HG03135 (cell line): ENCODE data around the gene RAD23A.
"Not testable (repeated sequence)": the region's sequence is repeated elsewhere in the genome, so short reads cannot be mapped to it uniquely, and the experiment has no call there.

Source experiments
- ATAC-seq: cut with Tn5 transposase; IDR thresholded peaks from one replicate; pipeline ENCODE4 v1.9.1; 2021; ENCODE audit warnings: mild to moderate bottlenecking, moderate library complexity; ENCODE audit not compliant: unreplicated experiment

RAD23A gene

GRCh38 chr19:12954612-12954962, 8.9 kb downstream of the RAD23A start:
- ATAC-seq = no peak

DNA sequence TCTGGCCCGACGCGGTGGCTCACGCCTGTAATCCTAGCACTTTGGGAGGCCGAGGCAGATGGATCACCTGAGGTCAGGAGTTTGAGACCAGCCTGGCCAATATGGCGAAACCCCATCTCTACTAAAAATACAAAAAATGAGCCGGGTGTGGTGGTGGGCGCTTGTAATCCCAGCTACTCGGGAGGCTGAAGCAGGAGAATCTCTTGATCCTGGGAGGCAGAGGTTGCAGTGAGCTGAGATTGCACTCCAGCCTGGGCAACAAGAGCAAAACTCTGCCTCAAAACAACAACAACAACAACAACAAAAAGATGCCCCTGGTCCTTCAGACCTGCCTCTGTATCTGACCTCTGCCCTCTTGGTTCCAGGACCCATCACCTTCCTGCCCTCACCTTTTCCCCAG, 9.9 kb downstream of the RAD23A start:
- ATAC-seq = not testable (repeated sequence)

DNA sequence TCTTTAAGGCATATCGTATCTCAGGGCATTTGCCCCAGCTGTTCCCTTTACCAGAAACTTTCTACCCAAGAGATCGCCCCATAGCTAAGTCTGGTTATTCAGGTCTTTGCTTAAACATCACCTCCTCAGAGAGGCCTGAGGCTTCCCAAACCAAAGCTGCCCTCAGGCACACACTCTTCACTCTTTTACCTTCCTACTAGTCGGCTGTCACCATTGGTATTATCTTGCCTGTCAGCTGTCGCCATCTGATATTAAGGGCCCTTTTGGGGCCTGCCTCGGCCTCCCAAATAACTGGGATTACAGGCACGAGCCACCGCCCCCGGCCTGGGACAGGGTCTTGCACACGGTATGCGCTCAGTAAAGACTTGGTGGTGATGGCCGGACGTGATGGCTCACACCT, 10.3 kb downstream of the RAD23A start:
- no peak for ATAC-seq

DNA sequence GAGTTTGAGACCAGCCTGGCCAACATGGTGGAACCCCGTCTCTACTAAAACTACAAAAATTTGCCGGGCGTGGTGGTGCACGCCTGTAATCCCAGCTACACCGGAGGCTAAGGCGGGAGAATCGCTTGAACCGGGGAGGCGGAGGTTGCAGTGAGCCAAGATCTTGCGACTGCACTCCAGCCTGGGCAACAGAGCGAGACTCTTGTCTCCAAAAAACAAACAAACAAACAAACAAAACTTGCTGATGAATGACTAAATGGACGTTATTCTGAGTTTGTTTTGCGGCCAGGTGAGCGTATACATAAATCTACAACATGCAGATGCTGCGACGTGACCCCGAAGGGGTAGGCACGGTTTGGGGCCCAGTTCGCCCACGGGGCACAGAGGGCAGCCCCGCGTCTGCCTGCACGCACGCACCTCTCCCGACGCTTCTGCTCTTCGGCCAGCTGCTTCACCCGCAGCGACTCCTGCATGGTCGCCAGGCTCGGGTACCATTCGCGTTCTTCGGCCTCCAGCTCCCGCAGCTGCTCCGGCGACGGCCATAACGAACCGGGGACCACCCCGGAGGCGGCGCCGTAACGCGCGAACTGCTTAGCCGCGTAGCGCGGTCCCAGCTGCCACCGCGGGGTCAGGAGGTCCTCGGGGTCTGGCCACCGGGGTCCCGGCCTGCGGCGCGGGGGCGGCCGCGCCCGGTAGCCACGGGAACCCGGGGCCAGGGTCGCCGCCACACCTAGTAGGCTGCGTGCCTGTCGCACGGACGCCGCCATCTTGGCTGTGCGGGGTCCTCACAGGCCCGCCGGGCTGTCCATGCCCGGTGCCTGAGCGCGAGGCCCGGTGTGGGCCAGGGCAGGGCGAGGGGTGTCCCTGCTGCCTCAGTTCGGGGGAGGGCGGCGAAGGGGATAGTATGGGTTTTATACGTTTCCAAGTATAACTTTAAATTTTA, 11.1 kb downstream of the RAD23A start, which contains the start of gene GADD45GIP1:
GADD45GIP1 (minus strand) TSS at position 778 of the 943 bp plus-strand sequence; CDS start at position 767, 11 bp downstream.
- peak; percentile 76 for ATAC-seq

GRCh38 chr19:12957389-12957952, 11.8 kb downstream of the RAD23A start:
- ATAC-seq = peak; percentile 11

GRCh38 chr19:12959481-12959880, 13.8 kb downstream of the RAD23A start:
- no peak for ATAC-seq

DNA sequence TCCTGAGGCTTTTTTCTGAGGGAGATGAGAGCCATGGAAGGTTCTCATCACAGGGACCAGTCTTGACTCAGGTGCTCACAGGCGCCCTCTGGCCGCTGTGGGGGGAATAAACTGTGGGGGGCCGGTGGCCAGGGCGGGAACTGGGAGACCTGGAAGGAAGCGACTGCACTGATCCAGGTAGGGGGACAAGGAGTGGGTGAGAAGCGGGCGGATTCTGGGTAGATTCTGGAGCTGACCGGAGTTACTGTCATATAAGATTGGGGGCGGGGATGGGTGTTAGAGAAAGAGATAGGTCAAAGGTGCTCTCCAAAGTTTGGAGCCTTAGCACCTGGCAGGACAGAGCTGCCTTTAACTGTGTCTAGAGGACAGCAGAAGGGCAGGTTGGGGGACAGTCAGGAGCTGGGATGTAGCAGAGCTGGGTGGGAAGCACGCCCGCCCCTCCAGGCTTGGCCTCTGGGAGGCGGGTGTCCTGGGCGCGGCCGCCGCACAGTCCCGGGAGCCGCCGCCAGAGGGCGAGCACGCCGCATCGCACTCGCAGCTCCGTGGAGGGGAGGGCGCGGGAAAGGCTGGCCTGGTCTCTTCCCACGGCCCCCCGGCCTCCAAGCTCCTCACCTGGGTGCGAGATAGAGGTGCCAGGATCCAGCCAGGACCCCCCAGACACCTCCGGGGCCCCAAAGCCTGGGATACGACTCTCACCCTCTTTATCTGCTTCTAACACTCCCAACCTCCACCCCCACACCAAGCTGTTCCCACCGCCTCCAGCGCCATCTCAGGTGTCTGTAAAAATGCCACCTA, 19.6 kb downstream of the RAD23A start:
- ATAC-seq = no peak

DNA sequence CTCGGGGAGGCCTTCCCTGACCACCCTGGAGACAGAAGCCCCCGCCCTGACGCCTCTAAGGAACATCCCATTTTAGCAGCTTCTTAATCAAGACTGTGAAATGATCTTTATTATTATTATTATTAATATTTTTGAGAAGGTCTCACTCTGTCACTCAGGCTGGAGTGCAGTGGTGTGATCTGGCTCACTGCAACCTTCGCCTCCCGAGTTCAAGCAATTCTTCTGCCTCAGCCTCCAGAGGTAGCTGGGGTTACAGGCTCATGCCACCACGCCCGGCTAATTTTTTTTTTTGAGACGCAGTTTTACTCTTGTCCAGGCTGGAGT, 20.1 kb downstream of the RAD23A start:
- no peak for ATAC-seq

GRCh38 chr19:12967907-12968306, 22.2 kb downstream of the RAD23A start:
- no peak for ATAC-seq

DNA sequence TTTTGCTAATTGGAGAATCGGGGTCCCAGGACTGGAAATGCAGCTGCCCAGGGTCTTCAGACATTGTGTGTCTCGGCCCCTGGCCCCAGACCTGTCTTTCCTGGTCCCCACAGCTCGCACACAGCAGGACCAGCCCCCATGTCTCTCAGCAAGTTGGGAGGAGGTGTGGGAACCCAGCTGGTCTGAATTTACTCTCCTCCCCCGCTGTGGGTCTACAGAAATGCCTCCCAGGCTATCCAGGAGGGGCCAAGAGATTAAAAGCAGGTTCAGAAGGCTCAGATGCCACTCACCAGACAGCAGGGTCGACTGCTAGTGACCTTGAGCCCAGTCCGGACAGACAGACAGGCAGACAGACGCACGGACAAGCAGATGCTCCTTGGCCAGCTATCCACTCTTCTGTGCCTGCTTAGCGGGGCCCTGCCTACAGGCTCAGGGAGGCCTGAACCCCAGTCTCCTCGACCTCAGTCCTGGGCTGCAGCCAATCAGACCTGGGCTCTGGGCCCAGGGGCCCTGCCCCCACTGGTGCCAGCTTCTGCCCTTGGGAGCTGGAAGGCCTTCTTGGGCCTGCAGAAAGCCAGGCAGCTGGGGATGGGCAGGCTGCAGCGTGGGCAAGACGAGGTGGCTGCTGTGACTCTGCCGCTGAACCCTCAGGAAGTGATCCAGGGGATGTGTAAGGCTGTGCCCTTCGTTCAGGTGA, 23.8 kb downstream of the RAD23A start, which contains the start of gene DAND5:
DAND5 (plus strand) TSS at position 285 of the 697 bp plus-strand sequence; CDS start at position 370, 85 bp downstream.
- no peak for ATAC-seq

DNA sequence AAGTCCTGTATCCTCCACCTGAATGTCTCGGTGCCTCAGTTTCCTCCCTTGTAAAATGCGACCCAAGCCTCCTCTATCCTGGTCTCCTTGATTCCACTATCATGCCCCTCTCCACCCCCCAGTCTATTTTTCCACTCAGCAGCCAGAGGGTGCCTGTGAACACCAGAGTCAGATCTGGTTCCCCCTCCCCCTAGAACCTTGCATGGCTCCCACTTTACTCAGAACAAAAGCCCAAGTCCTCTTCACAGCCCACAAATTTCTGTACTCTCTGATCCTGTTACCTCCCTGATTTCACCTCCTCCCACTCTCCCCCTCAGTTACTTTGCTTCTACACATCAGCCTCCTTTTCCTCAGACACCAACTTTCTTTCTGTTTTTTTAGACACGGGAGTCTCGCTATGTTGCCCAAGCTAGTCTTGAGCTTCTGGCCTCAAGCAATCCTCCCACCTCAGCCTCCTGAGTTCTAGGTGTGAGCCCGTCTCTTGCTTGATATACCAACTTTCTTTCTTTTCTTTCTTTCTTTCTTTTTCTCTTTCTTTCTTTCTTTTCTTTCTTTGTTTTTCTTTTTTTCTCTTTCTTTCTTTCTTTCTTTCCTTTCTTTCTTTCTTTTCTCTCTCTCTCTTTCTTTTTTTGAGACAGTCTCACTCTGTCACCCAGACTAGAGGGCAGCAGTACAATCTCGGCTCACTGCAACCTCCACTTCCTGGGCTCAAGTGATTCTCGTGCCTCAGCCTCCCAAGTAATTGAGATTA, 24.6 kb downstream of the RAD23A start:
- no peak for ATAC-seq

DNA sequence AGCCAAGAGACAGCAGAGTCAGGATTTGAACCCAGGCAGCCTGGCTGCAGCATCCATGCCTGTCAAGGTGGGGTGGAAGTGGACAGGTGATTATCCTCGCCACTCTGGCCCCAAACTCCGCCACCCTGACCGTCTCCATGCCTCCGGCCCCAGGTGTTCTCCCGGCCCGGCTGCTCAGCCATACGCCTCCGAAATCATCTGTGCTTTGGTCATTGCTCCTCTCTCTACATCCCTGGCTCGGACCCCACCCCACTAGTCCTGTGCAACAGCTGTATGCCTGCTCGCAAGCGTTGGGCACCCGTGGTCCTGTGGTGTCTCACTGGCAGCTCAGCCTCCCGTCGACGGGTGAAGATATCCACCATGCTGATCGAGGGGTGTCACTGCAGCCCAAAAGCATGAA, 27.6 kb downstream of the RAD23A start:
- no peak for ATAC-seq

- ATAC-seq = no peak
Observed at GRCh38 chr19:12974301-12975220, 28.9 kb downstream of the RAD23A start.

DNA sequence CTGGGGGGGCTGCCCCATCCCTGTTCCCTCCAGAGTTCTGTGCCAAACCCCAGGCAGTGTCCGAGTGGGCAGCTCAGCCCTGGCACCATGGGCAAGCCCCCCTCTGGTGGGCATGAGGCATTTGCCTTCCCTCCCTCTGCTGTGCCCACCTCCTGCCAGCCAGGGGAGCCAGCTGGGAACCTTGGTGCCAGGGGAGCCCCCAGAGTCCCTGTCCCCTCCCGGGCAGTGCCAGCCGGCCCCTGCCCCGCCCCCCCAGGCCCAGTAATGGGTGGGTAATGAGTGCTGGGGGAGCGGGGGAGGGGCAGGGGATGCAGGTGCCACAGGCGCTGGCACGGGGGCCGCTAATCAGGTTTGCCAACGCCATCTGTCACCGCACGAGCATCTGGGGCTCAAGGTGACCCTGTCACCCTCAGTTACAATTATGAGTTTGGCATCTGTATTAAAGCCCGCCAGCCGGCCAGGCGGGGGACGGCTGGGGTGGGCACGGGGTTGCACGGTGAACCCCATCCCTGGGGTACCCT, 29.6 kb downstream of the RAD23A start:
- no peak for ATAC-seq

DNA sequence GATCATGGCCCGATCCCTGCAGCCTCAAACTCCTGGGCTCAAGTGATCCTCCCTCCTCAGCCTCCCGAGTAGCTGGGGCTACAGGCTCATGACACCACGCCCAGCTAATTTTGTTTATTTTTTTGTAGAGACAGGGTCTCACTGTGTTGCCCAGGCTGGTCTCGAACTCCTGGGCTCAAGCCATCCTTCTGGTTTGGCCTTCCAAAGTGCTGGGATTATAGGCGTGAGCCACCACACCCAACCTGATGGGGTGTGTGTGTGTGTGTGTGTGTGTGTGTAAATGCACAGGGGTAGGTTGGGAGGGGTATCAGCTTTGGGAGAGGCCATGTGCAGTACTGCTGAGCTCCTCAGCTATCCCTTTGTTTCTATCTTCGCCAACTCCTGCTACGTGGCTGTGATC, 30.4 kb downstream of the RAD23A start:
- ATAC-seq = not testable (repeated sequence)

DNA sequence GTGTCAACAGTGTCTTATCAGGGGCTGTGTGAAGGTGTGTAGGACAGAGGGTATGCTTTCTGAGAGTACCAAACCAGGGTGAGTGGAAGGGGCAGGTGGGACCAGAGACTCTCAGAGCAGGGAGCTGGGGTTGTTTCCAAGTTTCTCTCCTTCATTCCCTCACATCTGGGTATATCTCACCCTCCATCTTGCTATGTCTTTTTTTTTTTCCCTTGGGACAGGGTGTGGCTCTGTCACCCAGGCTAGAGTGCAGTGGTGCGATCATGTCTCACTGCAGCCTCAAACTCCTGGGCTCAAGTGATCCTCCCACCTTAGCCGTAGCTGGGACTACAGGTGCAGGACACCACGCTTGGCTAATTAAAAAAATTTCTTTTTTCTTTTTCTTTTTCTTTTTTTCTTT, 34.3 kb downstream of the RAD23A start:
- ATAC-seq = no peak

DNA sequence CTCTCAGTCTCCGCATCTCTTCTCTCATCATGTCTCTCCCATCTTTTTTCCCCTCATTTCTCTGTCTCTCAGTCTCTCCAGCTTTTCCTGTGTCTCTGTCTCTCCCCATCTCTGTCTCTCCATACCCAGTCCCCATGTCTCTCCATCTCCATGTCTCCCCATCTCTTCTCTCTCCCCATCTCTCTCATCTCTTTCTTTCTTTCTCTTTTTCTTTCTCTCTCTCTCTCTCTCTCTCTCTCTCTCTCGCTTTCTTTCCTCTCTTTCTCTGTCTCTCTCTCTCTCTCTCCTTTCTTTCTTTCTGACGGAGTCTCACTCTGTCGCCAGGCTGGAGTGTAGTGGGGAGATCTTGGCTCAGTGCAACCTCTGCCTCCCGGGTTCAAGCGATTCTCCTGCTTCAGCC, 37.0 kb downstream of the RAD23A start:
- ATAC-seq = no peak

- ATAC-seq = no peak
Observed at GRCh38 chr19:12983091-12983490, 37.4 kb downstream of the RAD23A start.
